HG03460 (cell line): ENCODE measurements around the gene TMEFF2.

Experiments
- ATAC-seq: cut with Tn5 transposase; IDR thresholded peaks from one replicate; pipeline ENCODE4 v1.9.1; 2021; ENCODE audit not compliant: unreplicated experiment

Gene TMEFF2

GRCh38 chr2:192070099-192070498 is 124.6 kb downstream of the TMEFF2 start:
- ATAC-seq = no peak

GRCh38 chr2:192069417-192069816 is 125.3 kb downstream of the TMEFF2 start:
- ATAC-seq = no peak

GRCh38 chr2:192068966-192069365 is 125.8 kb downstream of the TMEFF2 start:
- no peak for ATAC-seq

- no peak for ATAC-seq
Measured at GRCh38 chr2:192067631-192068030, 127.1 kb downstream of the TMEFF2 start.

- no peak for ATAC-seq
Measured at GRCh38 chr2:192064459-192064858, 130.3 kb downstream of the TMEFF2 start.

- no peak for ATAC-seq
Measured at GRCh38 chr2:192060161-192060560, 134.6 kb downstream of the TMEFF2 start.

GRCh38 chr2:192059266-192059665 is 135.5 kb downstream of the TMEFF2 start:
- ATAC-seq = no peak

GRCh38 chr2:192053921-192054320 is 140.8 kb downstream of the TMEFF2 start:
- ATAC-seq = no peak

GRCh38 chr2:192051533-192051932 is 143.2 kb downstream of the TMEFF2 start:
- no peak for ATAC-seq

GRCh38 chr2:192049362-192049761 is 145.4 kb downstream of the TMEFF2 start:
- ATAC-seq = no peak

GRCh38 chr2:192047315-192048107 is 147.2 kb downstream of the TMEFF2 start:
- no peak for ATAC-seq

- no peak for ATAC-seq
Measured at GRCh38 chr2:192044496-192044895, 150.2 kb downstream of the TMEFF2 start.

GRCh38 chr2:192043216-192043870 is 151.4 kb downstream of the TMEFF2 start:
- ATAC-seq = no peak

- no peak for ATAC-seq
Measured at GRCh38 chr2:192042126-192042525, 152.6 kb downstream of the TMEFF2 start.

- ATAC-seq = no peak
Measured at GRCh38 chr2:192038110-192038509, 156.6 kb downstream of the TMEFF2 start.

GRCh38 chr2:192035731-192036442 is 158.8 kb downstream of the TMEFF2 start:
- ATAC-seq = no peak

- no peak for ATAC-seq
Measured at GRCh38 chr2:192030856-192031255, 163.9 kb downstream of the TMEFF2 start.

GRCh38 chr2:192030289-192030688 is 164.4 kb downstream of the TMEFF2 start:
- ATAC-seq = no peak

GRCh38 chr2:192029089-192029488 is 165.6 kb downstream of the TMEFF2 start:
- ATAC-seq = no peak

- ATAC-seq = no peak
Measured at GRCh38 chr2:192026825-192027120, 168.0 kb downstream of the TMEFF2 start.

- no peak for ATAC-seq
Measured at GRCh38 chr2:192026059-192026824, 168.5 kb downstream of the TMEFF2 start.
